ENCODE data around the gene PABPC1L.

Gene PABPC1L

DNA sequence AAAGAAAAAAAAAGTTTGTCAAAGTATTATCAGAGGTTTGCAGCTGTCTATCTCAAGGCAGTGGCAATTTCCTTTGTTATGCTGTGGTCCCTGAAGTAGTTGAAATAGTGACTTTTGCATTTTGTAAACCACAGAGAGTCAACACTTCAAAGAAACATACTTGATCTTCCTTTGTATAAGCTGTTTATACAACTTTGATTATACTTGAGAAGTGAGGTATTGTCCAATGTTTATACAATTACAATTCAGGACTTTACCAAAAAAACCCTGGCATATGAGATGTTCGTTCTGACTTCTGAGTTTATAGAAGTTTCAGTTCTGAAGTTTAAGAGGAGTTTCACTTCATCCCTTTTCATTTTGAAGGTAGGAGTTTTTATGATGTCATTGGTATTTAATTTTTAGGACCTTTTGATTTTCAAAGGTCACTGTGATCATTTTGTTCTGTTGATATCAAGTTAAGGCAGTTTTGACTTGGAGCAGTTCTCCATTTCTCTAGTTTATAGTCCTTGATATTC lies 60.4 kb downstream of the PABPC1L start:
- ATAC-seq: peak; percentile 1 to 2

DNA sequence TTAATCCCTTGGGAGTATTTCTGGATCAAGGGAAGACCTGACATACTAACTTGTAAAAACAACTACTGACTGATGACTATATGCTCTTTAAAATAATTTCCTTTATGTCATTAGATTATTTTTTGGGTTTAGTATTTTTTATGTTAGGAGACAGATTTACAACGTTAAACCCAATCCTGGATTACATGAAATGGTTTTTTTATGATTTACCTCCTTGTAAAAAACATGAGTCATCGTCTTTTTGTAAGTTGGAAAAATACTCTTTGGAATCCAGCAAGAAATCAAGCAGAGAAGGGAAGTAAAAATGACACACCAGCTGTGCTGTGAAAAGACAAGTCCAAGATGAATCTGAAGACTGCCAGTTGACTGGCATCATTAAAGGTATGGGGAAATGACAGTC lies 63.2 kb downstream of the PABPC1L start:
- ATAC-seq: no peak

DNA sequence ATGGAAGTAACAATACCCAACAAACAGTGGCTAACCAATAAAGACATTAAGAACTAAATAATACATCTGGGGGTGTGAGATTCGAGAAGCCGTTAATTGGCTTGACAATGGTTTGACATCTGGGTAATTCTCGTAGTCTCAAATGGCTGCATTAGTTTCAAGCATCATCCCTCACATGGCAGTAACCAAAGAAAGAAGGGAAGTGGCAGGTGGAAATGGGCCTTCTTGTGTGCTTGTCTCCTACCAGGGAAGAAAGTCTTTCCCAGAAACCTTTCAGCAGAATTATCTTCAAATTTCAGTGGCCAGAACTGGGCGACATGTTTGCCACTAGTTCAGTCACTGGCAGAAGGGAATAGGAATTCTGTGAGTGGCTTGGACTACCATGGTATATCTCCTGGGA lies 66.8 kb downstream of the PABPC1L start:
- no peak for ATAC-seq

DNA sequence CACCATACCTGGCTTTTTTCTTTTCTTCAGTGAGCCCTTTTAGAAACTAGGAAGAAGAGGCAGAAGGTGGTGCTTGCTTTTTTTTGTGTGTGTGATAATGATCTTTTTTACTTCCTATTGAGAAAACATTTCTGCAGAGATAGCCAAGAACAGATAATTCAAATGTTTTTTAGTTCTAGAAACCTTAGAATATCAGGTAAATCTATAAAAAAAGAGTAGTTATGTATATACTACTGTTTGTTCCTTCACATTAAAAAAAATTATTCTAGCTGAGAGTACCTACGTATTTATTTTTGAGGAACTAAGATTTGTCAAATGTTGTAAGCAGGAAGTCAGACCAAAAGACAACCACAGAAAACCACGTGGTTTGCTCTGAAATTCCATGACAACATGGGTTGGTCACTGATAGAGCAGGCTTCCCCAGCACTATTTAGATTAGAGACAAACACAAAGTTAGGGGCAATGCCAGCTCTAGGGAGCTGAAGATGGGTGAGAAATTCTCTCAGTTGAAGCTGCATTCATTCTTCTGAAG lies 69.3 kb downstream of the PABPC1L start:
- ATAC-seq: peak; percentile 73

DNA sequence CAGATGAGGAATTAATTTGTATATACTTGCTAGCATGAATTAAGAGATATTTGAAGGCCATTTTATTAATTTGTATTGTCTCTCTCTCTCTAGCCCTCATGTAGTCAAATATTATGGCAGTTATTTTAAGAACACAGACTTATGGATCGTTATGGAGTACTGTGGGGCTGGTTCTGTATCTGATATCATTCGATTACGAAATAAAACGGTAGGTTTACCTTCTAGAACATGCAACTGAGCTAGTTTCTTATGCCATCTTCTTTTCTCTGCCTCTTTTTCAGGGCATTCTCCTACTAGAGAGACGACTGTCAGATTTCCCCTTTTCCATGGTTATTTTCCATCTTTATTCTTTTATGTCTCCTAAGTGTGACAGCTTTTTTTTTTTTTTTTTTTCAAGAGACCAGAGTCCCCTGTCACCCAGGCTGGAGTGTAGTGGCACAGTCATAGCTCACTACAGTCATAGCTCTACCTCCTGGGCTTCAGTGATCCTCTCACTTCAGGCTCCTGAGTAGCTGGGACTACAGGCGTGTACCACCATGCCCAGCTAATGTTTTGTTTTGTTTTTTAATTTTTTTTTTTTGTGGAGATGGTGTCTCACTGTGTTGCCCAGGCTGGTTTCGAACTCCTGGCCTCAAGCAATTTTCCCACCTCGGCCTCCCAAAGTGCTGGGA lies 72.0 kb downstream of the PABPC1L start:
- peak; percentile 83 to 85 for ATAC-seq

DNA sequence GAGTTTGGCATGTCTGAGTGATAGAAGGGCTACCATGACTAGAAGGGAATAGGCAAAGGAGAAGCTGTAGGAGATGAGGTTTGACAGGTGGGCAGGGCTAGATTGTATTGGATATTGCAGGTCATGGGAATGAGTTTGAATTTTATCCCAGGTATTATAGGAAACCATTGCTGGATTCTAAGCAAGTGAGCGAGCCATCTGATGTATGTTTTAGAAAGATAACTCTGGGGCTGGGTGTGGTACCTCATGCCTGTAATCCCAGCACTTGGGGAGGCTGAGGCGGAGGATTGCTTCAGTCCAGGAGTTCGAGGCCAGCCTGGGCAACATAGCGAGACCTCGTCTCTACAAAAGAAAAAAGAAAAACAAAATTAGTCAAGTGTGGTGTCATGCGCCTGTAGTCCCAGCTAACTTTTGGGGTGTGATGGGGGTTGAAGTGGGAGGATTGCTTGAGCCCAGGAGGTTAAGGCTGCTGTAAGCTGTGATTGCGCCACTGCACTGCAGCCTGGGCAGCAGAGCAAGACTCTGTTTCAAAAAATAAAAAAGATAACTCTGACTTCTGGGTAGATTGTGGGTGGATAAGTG lies 73.3 kb downstream of the PABPC1L start:
- ATAC-seq: no peak

DNA sequence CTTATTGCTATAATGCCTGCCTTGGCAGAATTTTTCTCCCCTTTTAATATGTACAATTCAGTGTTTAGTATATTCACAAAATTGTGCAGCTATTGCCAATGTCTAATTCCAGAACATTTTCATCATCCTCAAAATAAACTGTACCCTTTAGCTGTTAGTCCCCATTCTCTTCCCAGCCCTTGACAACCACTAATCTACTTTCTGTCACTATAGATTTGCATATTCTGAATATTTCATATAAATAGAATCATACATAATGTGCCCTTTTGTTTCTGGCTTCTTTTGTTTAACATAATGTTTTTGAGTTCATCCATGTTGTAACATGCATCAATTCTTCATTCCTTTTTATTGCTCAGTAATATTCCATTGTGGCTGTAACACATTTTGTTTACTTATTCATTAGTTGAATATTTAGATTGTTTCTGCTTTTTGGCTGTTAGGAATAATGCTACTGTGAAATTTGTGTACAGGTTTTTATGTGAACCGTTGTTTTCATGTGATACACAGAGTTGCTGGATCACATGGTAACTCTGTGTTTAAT lies 78.8 kb downstream of the PABPC1L start:
- no peak for ATAC-seq
